Transverse colon (tissue), 4 donors: ENCODE data around the gene MYO9A.
"Not testable (repeated sequence)": the region's sequence is repeated elsewhere in the genome, so short reads cannot be mapped to it uniquely, and the experiment has no call there.

Experiments used
- EP300 ChIP-seq: sonication (generic); formaldehyde crosslinking; IDR thresholded peaks from one replicate; pipeline ENCODE4 v1.6.1; 2017; ENCODE audit warnings: antibody characterized with exemption, low read depth
- POLR2A ChIP-seq: fragments of 450-650 bp; IDR thresholded peaks from one replicate; pipeline ENCODE4 v1.6.1; 2016; ENCODE audit warnings: antibody characterized with exemption, mild to moderate bottlenecking, moderate library complexity
- POLR2AphosphoS5 ChIP-seq, 3 donors: sonication (generic); formaldehyde crosslinking; IDR thresholded peaks; one replicate each; pipeline ENCODE4 v1.6.1; 2016; ENCODE audit warnings: antibody characterized with exemption in 3 of 3
- TF ChIP-seq, protein P1 (sequence below), 5 experiments: fragments of 200-600 bp in 3 of 5; fragments of 450-650 bp in 2 of 5; sonication (generic) in 3 of 5; IDR thresholded peaks; 1 replicate in 2 of 5; 2 replicates in 3 of 5; pipeline ENCODE4 v1.5.1; 2016 to 2017; ENCODE audit warnings: antibody characterized with exemption in 5 of 5, inconsistent platforms in 3 of 5, mild to moderate bottlenecking in 2 of 5, moderate library complexity in 1 of 5

DNA sequence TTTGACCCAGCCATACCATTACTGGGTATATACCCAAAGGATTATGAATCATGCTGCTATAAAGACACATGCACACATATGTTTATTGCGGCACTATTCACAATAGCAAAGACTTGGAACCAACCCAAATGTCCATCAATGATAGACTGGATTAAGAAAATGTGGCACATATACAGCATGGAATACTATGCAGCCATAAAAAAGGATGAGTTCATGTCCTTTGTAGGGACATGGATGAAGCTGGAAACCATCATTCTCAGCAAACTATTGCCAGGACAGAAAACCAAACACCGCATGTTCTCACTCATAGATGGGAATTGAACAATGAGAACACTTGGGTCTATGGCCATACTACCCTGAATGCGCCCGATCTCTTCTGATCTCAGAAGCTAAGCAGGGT, 259.7 kb downstream of the MYO9A start:
- TF ChIP-seq, protein P1, sequence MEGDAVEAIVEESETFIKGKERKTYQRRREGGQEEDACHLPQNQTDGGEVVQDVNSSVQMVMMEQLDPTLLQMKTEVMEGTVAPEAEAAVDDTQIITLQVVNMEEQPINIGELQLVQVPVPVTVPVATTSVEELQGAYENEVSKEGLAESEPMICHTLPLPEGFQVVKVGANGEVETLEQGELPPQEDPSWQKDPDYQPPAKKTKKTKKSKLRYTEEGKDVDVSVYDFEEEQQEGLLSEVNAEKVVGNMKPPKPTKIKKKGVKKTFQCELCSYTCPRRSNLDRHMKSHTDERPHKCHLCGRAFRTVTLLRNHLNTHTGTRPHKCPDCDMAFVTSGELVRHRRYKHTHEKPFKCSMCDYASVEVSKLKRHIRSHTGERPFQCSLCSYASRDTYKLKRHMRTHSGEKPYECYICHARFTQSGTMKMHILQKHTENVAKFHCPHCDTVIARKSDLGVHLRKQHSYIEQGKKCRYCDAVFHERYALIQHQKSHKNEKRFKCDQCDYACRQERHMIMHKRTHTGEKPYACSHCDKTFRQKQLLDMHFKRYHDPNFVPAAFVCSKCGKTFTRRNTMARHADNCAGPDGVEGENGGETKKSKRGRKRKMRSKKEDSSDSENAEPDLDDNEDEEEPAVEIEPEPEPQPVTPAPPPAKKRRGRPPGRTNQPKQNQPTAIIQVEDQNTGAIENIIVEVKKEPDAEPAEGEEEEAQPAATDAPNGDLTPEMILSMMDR (IDR thresholded peaks at IDR 0.05), result not testable (repeated sequence)
- not testable (repeated sequence) for TF ChIP-seq POLR2A; EP300; POLR2AphosphoS5 (IDR thresholded peaks at IDR 0.05)
